Erythroblast (primary cell): Measurements from ENCODE around the gene DAZAP1.

Experiments
- GATA1 ChIP-seq: IDR thresholded peaks from 2 replicates; pipeline ENCODE4 v1.6.1; 2011; ENCODE audit warnings: low read depth, mild to moderate bottlenecking, control low read depth, low read length, moderate library complexity
- POLR2A ChIP-seq: IDR thresholded peaks from 2 replicates; pipeline ENCODE4 v1.6.1; 2011; ENCODE audit warnings: mild to moderate bottlenecking, low read length

- TF ChIP-seq POLR2A (no peak), GATA1 (no peak)
Measured at GRCh38 chr19:1362387-1363257, 44.8 kb upstream of the DAZAP1 start.
